Mesothelial cell of epicardium (in vitro differentiated cells): ENCODE data around the gene TRMT112. TPM values are rescaled to one million over a fixed set of nuclear protein-coding genes. Genes with fewer than 3 reads are reported as not detected.

Experiments used
- DNase-seq, 2 experiments: peaks; one replicate each; pipeline ENCODE4 v3.0.0; 2021; ENCODE audit warnings: low spot score in 2 of 2; ENCODE audit not compliant: unreplicated experiment in 2 of 2
- H3K27ac Mint-ChIP-seq: 2 replicates; pipeline ENCODE4 v1.8.0; 2021; ENCODE audit warnings: mixed read lengths
- H3K27me3 Mint-ChIP-seq: 2 replicates; pipeline ENCODE4 v1.8.0; 2021; ENCODE audit warnings: low read depth, mixed read lengths
- H3K36me3 Mint-ChIP-seq: 2 replicates; pipeline ENCODE4 v1.8.0; 2021; ENCODE audit warnings: mixed read lengths
- H3K4me1 Mint-ChIP-seq: 2 replicates; pipeline ENCODE4 v1.8.0; 2021; ENCODE audit warnings: mixed read lengths
- H3K4me3 Mint-ChIP-seq: 2 replicates; pipeline ENCODE4 v1.8.0; 2021; ENCODE audit warnings: mild to moderate bottlenecking, moderate library complexity, mixed read lengths
- H3K9me3 Mint-ChIP-seq: 2 replicates; pipeline ENCODE4 v1.8.0; 2021; ENCODE audit warnings: mixed read lengths
- total RNA-seq: library from RNA; stranded (reverse); gene quantifications from 3 replicates; pipeline ENCODE4 v1.2.1, GENCODE V29; 2021
- TF ChIP-seq, protein P1 (sequence below): fragments of 200-600 bp; sonication (generic); IDR thresholded peaks from one replicate; pipeline ENCODE4 v1.5.0; 2021; ENCODE audit warnings: antibody characterized with exemption; ENCODE audit not compliant: unreplicated experiment

Gene TRMT112
- total RNA-seq, 1 donor from 2014 or later: 184 TPM

- H3K9me3 Mint-ChIP-seq: no peaks in the 10 kb centered on the region
- H3K27ac Mint-ChIP-seq: no peak overlapping the region
Observed at GRCh38 chr11:64361659-64362058, 44.3 kb upstream of the TRMT112 start.

DNA sequence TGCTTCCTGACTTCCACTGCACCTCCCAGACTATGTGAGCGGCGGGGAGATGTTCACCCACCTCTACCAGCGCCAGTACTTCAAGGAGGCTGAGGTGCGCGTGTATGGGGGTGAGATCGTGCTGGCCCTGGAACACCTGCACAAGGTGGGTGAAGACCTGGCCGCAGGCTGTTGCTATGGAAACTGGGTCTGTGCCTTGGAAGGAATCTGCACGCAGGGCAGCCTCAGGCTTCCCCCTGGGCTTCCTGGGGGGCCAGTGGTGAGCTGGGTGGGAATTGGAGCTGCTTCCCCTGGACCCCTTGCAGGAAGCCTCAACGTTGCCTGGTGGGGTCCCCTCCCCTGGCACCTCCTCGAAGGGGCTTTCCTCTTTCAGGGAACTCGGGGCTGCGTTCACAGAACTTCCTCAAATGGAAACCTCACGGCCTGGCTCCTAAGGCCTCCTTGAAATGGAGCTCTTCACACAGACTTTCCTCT is 43.1 kb upstream of the TRMT112 start:
- Mint-ChIP-seq H3K9me3 (no peaks in the 10 kb centered on the region), H3K27ac (no peak overlapping the region), H3K4me3 (peak overlapping the region; percentile 76), H3K4me1 (peaks cover 24% of the 10 kb centered on the region), H3K36me3 (peaks cover 22% of the 10 kb centered on the region), H3K27me3 (no peaks in the 10 kb centered on the region)
- TF ChIP-seq, protein P1, sequence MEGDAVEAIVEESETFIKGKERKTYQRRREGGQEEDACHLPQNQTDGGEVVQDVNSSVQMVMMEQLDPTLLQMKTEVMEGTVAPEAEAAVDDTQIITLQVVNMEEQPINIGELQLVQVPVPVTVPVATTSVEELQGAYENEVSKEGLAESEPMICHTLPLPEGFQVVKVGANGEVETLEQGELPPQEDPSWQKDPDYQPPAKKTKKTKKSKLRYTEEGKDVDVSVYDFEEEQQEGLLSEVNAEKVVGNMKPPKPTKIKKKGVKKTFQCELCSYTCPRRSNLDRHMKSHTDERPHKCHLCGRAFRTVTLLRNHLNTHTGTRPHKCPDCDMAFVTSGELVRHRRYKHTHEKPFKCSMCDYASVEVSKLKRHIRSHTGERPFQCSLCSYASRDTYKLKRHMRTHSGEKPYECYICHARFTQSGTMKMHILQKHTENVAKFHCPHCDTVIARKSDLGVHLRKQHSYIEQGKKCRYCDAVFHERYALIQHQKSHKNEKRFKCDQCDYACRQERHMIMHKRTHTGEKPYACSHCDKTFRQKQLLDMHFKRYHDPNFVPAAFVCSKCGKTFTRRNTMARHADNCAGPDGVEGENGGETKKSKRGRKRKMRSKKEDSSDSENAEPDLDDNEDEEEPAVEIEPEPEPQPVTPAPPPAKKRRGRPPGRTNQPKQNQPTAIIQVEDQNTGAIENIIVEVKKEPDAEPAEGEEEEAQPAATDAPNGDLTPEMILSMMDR: no peak
- no peak for DNase-seq

More at GRCh38 chr11:64361659-64362058, 44.3 kb upstream of the TRMT112 start:
- DNase-seq: no peak
- Mint-ChIP-seq H3K4me1 (peaks cover 21% of the 10 kb centered on the region), H3K27me3 (no peaks in the 10 kb centered on the region), H3K36me3 (peaks cover 32% of the 10 kb centered on the region), H3K4me3 (no peak overlapping the region)
- TF ChIP-seq, protein P1: no peak

DNA sequence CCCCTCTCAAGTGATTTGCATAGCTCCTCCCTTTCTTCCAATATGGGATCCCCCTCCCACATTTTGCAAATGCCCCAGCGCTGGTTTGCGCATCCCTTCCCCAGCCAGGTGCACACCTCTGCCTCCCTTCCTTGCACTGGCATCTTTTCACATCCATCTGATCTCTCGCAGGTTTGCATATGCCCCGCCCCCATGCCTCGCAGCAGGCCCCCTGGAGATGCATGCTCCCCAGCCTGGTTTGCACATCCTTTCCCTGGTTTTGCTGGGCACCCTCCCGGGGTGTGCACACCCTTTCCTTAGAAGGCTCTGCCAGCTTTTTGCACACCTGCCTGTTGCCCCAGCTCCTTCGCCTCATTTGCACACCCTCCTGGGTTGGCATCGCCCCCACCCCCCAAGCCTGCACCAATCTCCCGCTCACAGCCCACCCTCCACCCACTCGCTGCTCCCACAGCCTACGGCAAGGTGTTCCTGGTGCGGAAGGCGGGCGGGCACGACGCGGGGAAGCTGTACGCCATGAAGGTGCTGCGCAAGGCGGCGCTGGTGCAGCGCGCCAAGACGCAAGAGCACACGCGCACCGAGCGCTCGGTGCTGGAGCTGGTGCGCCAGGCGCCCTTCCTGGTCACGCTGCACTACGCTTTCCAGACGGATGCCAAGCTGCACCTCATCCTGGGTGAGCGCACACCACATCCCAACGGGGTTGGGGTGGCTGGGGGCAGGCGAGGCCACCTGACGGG is 42.5 kb upstream of the TRMT112 start:
- H3K4me1 Mint-ChIP-seq: peaks cover 26% of the 10 kb centered on the region
- no peaks in the 10 kb centered on the region for H3K27me3 Mint-ChIP-seq
- H3K9me3 Mint-ChIP-seq: no peaks in the 10 kb centered on the region
- peak overlapping the region; percentile 76 for H3K4me3 Mint-ChIP-seq
- H3K27ac Mint-ChIP-seq: peak overlapping the region; percentile 78
- TF ChIP-seq, protein P1: no peak
- peaks cover 19% of the 10 kb centered on the region for H3K36me3 Mint-ChIP-seq
- no peak for DNase-seq

DNA sequence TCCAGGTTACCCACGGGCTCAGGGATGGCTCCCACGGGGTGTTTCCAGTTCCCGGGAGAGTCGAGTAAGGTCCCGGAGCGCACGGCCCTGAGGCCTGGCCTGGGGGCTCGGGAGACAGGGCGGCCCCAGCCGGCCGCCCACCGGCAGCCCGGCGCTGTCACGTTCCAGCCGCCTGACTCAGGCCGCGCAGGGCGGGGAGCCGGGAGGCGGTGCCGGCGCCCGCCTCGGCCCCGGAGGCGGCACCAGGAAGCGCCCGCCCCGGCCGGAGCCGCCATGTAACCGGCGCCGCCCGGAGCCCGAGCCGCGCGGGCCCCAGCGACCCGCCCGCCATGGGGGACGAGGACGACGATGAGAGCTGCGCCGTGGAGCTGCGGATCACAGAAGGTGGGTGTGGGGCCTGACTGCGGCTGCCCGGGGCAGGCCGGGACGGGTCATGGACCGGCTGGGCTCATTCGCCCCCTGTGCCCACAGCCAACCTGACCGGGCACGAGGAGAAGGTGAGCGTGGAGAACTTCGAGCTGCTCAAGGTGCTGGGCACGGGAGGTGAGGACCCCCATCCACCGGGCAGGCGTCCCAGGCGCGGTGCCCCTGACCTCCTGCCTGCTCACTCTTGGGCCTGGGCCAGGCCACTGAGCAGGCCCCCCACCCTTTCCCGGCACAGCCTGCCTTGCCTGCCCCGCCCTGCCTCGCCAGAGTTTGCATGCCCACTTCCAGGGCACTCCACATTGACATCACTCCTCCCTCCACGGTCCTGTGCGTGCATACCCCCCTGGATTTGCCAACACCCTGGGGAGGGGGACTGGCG is 41.8 kb upstream of the TRMT112 start, which contains the start of gene RPS6KA4:
Gene RPS6KA4 (plus strand): TSS at position 256 of the 805 bp plus-strand sequence. CDS start 74 bp downstream, at position 330.
- Mint-ChIP-seq H3K27ac (peak within 1 kb of the TSS; percentile 78), H3K4me3 (peak within 1 kb of the TSS; percentile 76), H3K36me3 (peaks cover 15% of the 10 kb centered on the region), H3K9me3 (no peaks in the 10 kb centered on the region), H3K4me1 (peaks cover 26% of the 10 kb centered on the region), H3K27me3 (no peaks in the 10 kb centered on the region)
- DNase-seq: peak in 1 of 2 experiments; percentile 72
- TF ChIP-seq, protein P1: no peak

GRCh38 chr11:64358536-64358906 is 41.2 kb upstream of the TRMT112 start:
- no peaks in the 10 kb centered on the region for H3K9me3 Mint-ChIP-seq
- DNase-seq: no peak
- TF ChIP-seq, protein P1: no peak
- no peaks in the 10 kb centered on the region for H3K27me3 Mint-ChIP-seq
- H3K4me1 Mint-ChIP-seq: peaks cover 26% of the 10 kb centered on the region
- H3K4me3 Mint-ChIP-seq: peak overlapping the region; percentile 55
- peak overlapping the region; percentile 59 for H3K27ac Mint-ChIP-seq
- peaks cover 11% of the 10 kb centered on the region for H3K36me3 Mint-ChIP-seq
